ENCODE data around the gene ZNF646.

ZNF646 gene

GRCh38 chr16:31083081-31083480 is 8.9 kb downstream of the ZNF646 start:
- Histone ChIP-seq H3K9me3 (ENCODE audit: control insufficient read depth, insufficient read depth, low read length) (no peaks in the 10 kb centered on the region), H3K79me2 (ENCODE audit: control insufficient read depth, low read length) (peaks cover 32% of the 10 kb centered on the region), H4K20me1 (ENCODE audit: control insufficient read depth, insufficient read depth, low read depth, low read length) (0 out of 2 replicates have a peak, but pooled peaks cover 4% of the 10 kb centered on the region), H3K4me2 (ENCODE audit: low read length) (no peak overlapping the region), H3K27ac (ENCODE audit: low read depth, low read length) (no peak overlapping the region), H3K36me3 (ENCODE audit: control insufficient read depth, low read length) (peaks cover 69% of the 10 kb centered on the region), H3K9me2 (replicated peaks; ENCODE audit: control insufficient read depth, low read length) (no peaks in the 10 kb centered on the region), H3F3A (ENCODE audit: control insufficient read depth, insufficient read depth) (no peaks in the 10 kb centered on the region), H3K4me3 (ENCODE audit: low read length) (no peak overlapping the region), H3K27me3 (ENCODE audit: control insufficient read depth, low read length) (no peaks in the 10 kb centered on the region), H3K4me1 (ENCODE audit: control insufficient read depth, low read length) (peaks cover 3% of the 10 kb centered on the region; the same call in 1 of the 2 replicates)
- TF ChIP-seq EZH2phosphoT487 (IDR thresholded peaks at IDR 0.05; ENCODE audit: borderline replicate concordance, low read length), result no peak
- no peak for TF ChIP-seq CTCF (IDR thresholded peaks at IDR 0.05; ENCODE audit: low read depth, low read length, poor library complexity, severe bottlenecking)

GRCh38 chr16:31083556-31083955 is 9.3 kb downstream of the ZNF646 start:
- TF ChIP-seq CTCF (IDR thresholded peaks at IDR 0.05; ENCODE audit: low read depth, low read length, poor library complexity, severe bottlenecking) (no peak), EZH2phosphoT487 (IDR thresholded peaks at IDR 0.05; ENCODE audit: borderline replicate concordance, low read length) (no peak)
- Histone ChIP-seq H3K4me1 (ENCODE audit: control insufficient read depth, low read length) (peaks cover 3% of the 10 kb centered on the region; the same call in 1 of the 2 replicates), H3K27me3 (ENCODE audit: control insufficient read depth, low read length) (no peaks in the 10 kb centered on the region), H3K27ac (ENCODE audit: low read depth, low read length) (no peak overlapping the region), H3K79me2 (ENCODE audit: control insufficient read depth, low read length) (peaks cover 27% of the 10 kb centered on the region), H3K9me3 (ENCODE audit: control insufficient read depth, insufficient read depth, low read length) (no peaks in the 10 kb centered on the region), H3K36me3 (ENCODE audit: control insufficient read depth, low read length) (peaks cover 65% of the 10 kb centered on the region), H3K4me3 (ENCODE audit: low read length) (no peak overlapping the region), H3K9me2 (replicated peaks; ENCODE audit: control insufficient read depth, low read length) (no peaks in the 10 kb centered on the region), H4K20me1 (ENCODE audit: control insufficient read depth, insufficient read depth, low read depth, low read length) (0 out of 2 replicates have a peak, but pooled peaks cover 4% of the 10 kb centered on the region), H3F3A (ENCODE audit: control insufficient read depth, insufficient read depth) (no peaks in the 10 kb centered on the region), H3K4me2 (ENCODE audit: low read length) (no peak overlapping the region)

GRCh38 chr16:31083981-31084380 is 9.8 kb downstream of the ZNF646 start:
- Histone ChIP-seq H4K20me1 (ENCODE audit: control insufficient read depth, insufficient read depth, low read depth, low read length) (0 out of 2 replicates have a peak, but pooled peaks cover 4% of the 10 kb centered on the region), H3K4me2 (ENCODE audit: low read length) (no peak overlapping the region), H3K36me3 (ENCODE audit: control insufficient read depth, low read length) (peaks cover 64% of the 10 kb centered on the region), H3K4me1 (ENCODE audit: control insufficient read depth, low read length) (peaks cover 3% of the 10 kb centered on the region; the same call in 1 of the 2 replicates), H3K79me2 (ENCODE audit: control insufficient read depth, low read length) (peaks cover 23% of the 10 kb centered on the region), H3K9me2 (replicated peaks; ENCODE audit: control insufficient read depth, low read length) (no peaks in the 10 kb centered on the region), H3K9me3 (ENCODE audit: control insufficient read depth, insufficient read depth, low read length) (no peaks in the 10 kb centered on the region), H3K4me3 (ENCODE audit: low read length) (no peak overlapping the region), H3F3A (ENCODE audit: control insufficient read depth, insufficient read depth) (no peaks in the 10 kb centered on the region), H3K27me3 (ENCODE audit: control insufficient read depth, low read length) (no peaks in the 10 kb centered on the region), H3K27ac (ENCODE audit: low read depth, low read length) (no peak overlapping the region)
- TF ChIP-seq CTCF (IDR thresholded peaks at IDR 0.05; ENCODE audit: low read depth, low read length, poor library complexity, severe bottlenecking), result no peak
- no peak for TF ChIP-seq EZH2phosphoT487 (IDR thresholded peaks at IDR 0.05; ENCODE audit: borderline replicate concordance, low read length)
